Fibroblast of lung (primary cell): ENCODE measurements around the gene HSPB8.

Experiments
- CTCF ChIP-seq, 2 donors: IDR thresholded peaks in 1 of 2; conservative IDR thresholded peaks in 1 of 2; 1 replicate in 1 of 2; 2 replicates in 1 of 2; pipeline ENCODE4 v1.5.1; 2011 to 2012; ENCODE audit warnings: low read length in 2 of 2, control low read depth in 1 of 2, inconsistent platforms in 1 of 2, low read depth in 1 of 2, mild to moderate bottlenecking in 1 of 2
- EZH2 ChIP-seq: IDR thresholded peaks from 2 replicates; pipeline ENCODE4 v1.5.1; 2012; ENCODE audit warnings: low read length, control low read depth, mild to moderate bottlenecking; ENCODE audit errors: missing control alignments

GRCh38 chr12:119206348-119207062 lies 27.8 kb downstream of the HSPB8 start:
- TF ChIP-seq CTCF (conservative IDR thresholded peaks at IDR 0.05 in 1 of 2, IDR thresholded peaks at IDR 0.05 in 1 of 2; ENCODE audit: low read depth in 1 of 2, low read length in 2 of 2), result no peak
- no peak for TF ChIP-seq EZH2
